Kidney (tissue), 14 donors: ENCODE measurements around the gene ANKRD31. TPM values are rescaled to one million over a fixed set of nuclear protein-coding genes. Genes with fewer than 3 reads are reported as not detected.
"Not testable (repeated sequence)": the region's sequence is repeated elsewhere in the genome, so short reads cannot be mapped to it uniquely, and the experiment has no call there.

Experiments
- DNase-seq, 5 donors: peaks; one replicate each; pipeline ENCODE4 v3.0.0-alpha.2; 2013 to 2020
- FAIRE-seq: peaks from 2 replicates; lab custom pipeline; 2012; peaks lifted over from hg19 to GRCh38; lab: Jason Lieb, UNC
- H3K27ac ChIP-seq, 2 donors: one replicate each; pipeline ENCODE4 v1.7.0; 2013; ENCODE audit warnings: low read depth in 2 of 2, low read length in 2 of 2, inconsistent platforms in 1 of 2
- H3K27me3 ChIP-seq: one replicate; pipeline ENCODE4 v1.7.1; 2013; ENCODE audit warnings: low read length, inconsistent platforms; ENCODE audit not compliant: control insufficient read depth, insufficient read depth
- H3K36me3 ChIP-seq, 3 donors: one replicate each; pipeline versions ENCODE4 v1.7.0 to v1.7.1; 2013; ENCODE audit warnings: low read length in 3 of 3, control low read depth in 1 of 3, inconsistent platforms in 1 of 3; ENCODE audit not compliant: insufficient read depth in 3 of 3, control insufficient read depth in 2 of 3
- H3K4me1 ChIP-seq, 3 donors: one replicate each; pipeline versions ENCODE4 v1.7.0 to v1.7.1; 2013; ENCODE audit warnings: low read length in 3 of 3, inconsistent platforms in 1 of 3, low read depth in 1 of 3; ENCODE audit not compliant: control insufficient read depth in 2 of 3, insufficient read depth in 2 of 3
- H3K4me3 ChIP-seq, 3 donors: one replicate each; pipeline versions ENCODE4 v1.7.0 to v1.8.1; 2013; ENCODE audit warnings: low read length in 3 of 3, control low read depth in 1 of 3, inconsistent platforms in 1 of 3
- H3K9ac ChIP-seq, 3 donors: one replicate each; pipeline versions ENCODE4 v1.7.0 to v1.7.1; 2013; ENCODE audit warnings: low read length in 3 of 3, control low read depth in 1 of 3, inconsistent platforms in 1 of 3
- H3K9me3 ChIP-seq, 3 donors: one replicate each; pipeline versions ENCODE4 v1.7.0 to v1.7.1; 2013; ENCODE audit warnings: low read length in 3 of 3, control low read depth in 1 of 3, inconsistent platforms in 1 of 3; ENCODE audit not compliant: control insufficient read depth in 2 of 3, insufficient read depth in 1 of 3
- intact Hi-C: fragments of 100-400 bp; cut with DNase I; formaldehyde crosslinking; loops from one replicate; pipeline ENCODE4 v1.11.1; 2022
- polyA plus RNA-seq: library from polyadenylated mRNA; stranded (reverse); fragments of 350-450 nt; fragmentation: Illumina TruSeq; extraction: RNeasy Lipid Tissue Mini Kit (QIAGEN cat#74804); gene quantifications from one replicate; pipeline ENCODE4 v1.2.3, GENCODE V29; 2014; ENCODE audit warnings: low read depth, low replicate concordance; ENCODE audit not compliant: insufficient read depth
- total RNA-seq: library from RNA; stranded (reverse); fragmentation: NEBNext Ultra II Directional; extraction: Animal tissue kit (Norgen Biotek cat#: 25700); gene quantifications from one replicate; pipeline ENCODE4 v1.2.1, GENCODE V29; 2021
- TF ChIP-seq, protein P1 (sequence below): IDR thresholded peaks from 3 replicates; pipeline ENCODE4 v1.5.1; 2012; ENCODE audit warnings: mild to moderate bottlenecking, moderate library complexity, borderline replicate concordance; ENCODE audit not compliant: insufficient read depth; ENCODE audit errors: extremely low read depth
- donor health status: control.
- donor health status: control.
- donor health status: control.
- donor health status: control.
- donor health status: control.
- donor health status: DM: yes; HTN: yes; CAD: no.
- donor health status: Normal renal cell carcinoma (clear cell type).

The ANKRD31 gene
- total and polyA plus RNA-seq, 2 donors from 2014 or later, result 0.17 to 0.38 TPM

DNA sequence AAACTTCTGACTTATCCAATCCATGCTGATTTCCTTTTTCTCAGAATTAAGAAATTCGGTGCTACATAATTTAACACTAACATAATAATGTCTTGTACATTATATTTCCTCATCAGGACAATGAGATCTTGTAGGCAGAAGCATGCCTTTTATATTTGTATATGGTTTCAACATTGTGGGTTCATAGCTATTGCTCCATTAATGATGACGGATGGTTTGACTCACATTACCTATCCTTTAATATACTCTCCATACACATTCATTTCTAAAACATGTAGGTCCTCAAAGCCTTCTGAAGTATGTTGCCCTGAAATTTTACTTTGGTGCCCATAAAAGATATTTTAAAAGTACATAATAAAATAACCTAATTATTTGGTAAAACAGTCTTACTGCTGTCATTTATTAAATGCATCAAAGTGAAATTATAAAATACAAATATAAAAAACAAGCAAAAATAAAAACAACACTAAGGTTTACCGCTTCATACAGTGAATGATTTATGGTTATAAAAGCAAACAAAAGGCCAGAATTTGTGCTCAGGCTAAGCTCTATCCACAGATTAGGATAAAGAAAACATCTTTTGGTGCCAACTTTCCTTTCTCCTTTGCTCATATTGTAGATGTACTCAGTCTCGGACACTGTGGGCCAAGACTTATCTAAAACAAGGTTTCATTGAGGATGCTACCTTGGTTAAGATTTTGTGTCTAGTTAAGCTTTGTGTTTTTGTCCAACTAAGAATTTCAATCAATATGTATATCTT is 123.1 kb downstream of the ANKRD31 start:
- Histone ChIP-seq H3K36me3 (no peaks in the 10 kb centered on the region), H3K27me3 (no peaks in the 10 kb centered on the region), H3K9me3 (no peaks in the 10 kb centered on the region), H3K4me3 (no peak overlapping the region), H3K27ac (no peak overlapping the region), H3K9ac (no peak overlapping the region), H3K4me1 (no peaks in the 10 kb centered on the region)
- DNase-seq (no peak), FAIRE-seq (no peak)
- TF ChIP-seq, protein P1, sequence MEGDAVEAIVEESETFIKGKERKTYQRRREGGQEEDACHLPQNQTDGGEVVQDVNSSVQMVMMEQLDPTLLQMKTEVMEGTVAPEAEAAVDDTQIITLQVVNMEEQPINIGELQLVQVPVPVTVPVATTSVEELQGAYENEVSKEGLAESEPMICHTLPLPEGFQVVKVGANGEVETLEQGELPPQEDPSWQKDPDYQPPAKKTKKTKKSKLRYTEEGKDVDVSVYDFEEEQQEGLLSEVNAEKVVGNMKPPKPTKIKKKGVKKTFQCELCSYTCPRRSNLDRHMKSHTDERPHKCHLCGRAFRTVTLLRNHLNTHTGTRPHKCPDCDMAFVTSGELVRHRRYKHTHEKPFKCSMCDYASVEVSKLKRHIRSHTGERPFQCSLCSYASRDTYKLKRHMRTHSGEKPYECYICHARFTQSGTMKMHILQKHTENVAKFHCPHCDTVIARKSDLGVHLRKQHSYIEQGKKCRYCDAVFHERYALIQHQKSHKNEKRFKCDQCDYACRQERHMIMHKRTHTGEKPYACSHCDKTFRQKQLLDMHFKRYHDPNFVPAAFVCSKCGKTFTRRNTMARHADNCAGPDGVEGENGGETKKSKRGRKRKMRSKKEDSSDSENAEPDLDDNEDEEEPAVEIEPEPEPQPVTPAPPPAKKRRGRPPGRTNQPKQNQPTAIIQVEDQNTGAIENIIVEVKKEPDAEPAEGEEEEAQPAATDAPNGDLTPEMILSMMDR, result no peak
- intact Hi-C loops, result no loop called here

DNA sequence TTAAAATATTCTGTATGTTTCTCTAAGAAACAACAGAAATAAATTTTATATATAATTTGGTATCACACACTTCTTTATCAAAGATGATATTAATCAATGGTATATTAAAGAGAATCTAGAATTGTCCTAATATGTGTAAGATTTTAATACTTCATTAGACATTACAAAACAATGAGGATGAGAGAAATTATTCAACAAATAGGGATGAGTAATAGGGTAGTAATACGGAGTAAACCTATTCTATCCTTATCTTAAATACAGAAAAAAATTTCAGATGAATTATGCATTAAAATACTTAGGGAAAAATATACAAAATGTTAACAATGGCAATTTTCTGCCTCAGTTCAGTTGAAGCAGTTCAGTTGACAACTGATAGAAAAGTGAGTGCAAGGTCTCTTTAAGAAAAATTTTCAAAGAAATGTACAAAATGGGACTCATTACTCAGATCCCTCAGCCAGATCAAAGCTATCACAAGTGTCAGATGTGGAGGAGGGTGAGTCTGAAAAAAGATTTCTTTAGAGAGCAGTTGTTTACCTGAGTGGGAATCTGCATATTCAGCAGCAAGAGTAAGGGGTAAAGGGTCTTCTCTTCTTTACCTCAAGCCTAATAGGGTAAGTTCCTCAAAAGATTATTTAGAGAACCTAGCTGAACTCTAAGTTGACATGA is 127.6 kb downstream of the ANKRD31 start:
- TF ChIP-seq, protein P1, result no peak
- no peaks in the 10 kb centered on the region for H3K27me3 ChIP-seq
- H3K4me1 ChIP-seq, result no peaks in the 10 kb centered on the region
- H3K9me3 ChIP-seq, result no peaks in the 10 kb centered on the region
- FAIRE-seq (peak; percentile 54), DNase-seq (no peak)
- no peaks in the 10 kb centered on the region for H3K36me3 ChIP-seq
- H3K4me3 ChIP-seq, result no peak overlapping the region
- H3K9ac ChIP-seq, result no peak overlapping the region
- intact Hi-C loops, result no loop called here
- no peak overlapping the region for H3K27ac ChIP-seq

DNA sequence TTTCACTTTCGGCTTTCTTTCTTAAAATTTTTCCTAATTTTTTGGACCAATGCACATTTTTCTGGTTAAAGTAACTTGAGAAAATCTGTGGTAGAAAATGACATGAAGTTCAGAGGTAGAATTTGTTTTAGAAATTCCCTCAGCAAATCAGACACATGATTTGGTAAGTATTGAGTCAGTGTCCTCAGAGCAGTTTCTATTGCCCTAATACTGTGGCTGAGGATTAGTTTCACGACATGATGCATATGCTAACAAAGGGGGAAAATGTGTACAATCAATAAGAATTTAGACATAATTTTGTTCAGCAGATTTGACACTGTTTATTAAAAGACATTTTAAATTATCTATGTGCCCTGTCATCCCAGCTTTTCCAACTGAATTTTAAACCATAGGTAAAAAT is 128.2 kb downstream of the ANKRD31 start:
- Histone ChIP-seq H3K27ac (no peak overlapping the region), H3K9me3 (no peaks in the 10 kb centered on the region), H3K36me3 (no peaks in the 10 kb centered on the region), H3K4me3 (no peak overlapping the region), H3K27me3 (no peaks in the 10 kb centered on the region), H3K4me1 (no peaks in the 10 kb centered on the region), H3K9ac (no peak overlapping the region)
- intact Hi-C loops, result no loop called here
- FAIRE-seq (no peak), DNase-seq (no peak)
- TF ChIP-seq, protein P1, result no peak

DNA sequence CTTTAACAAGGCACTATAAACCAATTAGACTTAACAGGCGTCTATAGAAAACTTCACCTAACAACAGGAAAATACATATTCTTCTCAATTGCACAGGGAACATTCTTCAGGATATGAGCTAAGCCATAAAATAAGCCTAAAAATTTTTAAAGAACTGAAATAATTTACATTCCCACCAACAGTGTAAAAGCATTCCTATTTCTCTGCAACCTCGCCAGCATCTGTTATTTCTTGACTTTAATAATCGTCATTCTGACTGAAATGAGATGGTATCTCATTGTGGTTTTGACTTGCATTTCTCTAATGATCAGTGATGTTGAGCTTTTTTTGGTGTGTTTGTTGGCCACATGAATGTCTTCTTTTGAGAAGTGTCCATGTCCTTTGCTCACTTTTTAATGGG is 140.7 kb downstream of the ANKRD31 start:
- DNase-seq, H3K9me3 ChIP-seq, FAIRE-seq, H3K9ac ChIP-seq, H3K27me3 ChIP-seq, H3K27ac ChIP-seq, H3K4me1 ChIP-seq, H3K4me3 ChIP-seq, intact Hi-C loops, H3K36me3 ChIP-seq: not testable (repeated sequence)
